ENCODE measurements around the gene PDXK.

DNA sequence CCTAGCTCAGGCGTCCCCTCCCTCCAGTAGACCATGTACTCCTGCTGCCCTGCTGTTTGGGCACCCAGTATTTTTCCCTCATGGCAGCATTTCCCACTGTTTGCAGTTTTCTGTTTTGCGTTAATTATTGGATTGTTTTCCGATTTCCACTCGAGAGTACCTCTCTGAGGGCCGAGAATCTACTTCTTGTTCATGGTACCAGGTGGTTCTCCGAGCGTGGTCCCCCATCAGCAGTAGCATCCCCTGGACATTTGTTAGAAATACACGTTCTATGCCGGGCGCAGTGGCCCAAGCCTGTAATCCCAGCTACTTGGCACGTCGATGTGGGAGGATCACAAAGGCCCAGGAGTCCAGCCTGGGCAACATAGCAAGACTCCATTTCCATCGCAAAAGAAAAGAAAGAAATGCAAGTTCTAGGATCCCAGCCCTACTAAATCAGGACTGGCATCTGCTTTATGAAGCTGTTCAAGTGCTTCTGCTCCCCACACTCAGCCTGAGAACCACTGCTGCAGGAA is 71.1 kb downstream of the PDXK start:
- TF ChIP-seq POLR2A (IDR thresholded peaks at IDR 0.05): no peak
- TF ChIP-seq, protein P1, sequence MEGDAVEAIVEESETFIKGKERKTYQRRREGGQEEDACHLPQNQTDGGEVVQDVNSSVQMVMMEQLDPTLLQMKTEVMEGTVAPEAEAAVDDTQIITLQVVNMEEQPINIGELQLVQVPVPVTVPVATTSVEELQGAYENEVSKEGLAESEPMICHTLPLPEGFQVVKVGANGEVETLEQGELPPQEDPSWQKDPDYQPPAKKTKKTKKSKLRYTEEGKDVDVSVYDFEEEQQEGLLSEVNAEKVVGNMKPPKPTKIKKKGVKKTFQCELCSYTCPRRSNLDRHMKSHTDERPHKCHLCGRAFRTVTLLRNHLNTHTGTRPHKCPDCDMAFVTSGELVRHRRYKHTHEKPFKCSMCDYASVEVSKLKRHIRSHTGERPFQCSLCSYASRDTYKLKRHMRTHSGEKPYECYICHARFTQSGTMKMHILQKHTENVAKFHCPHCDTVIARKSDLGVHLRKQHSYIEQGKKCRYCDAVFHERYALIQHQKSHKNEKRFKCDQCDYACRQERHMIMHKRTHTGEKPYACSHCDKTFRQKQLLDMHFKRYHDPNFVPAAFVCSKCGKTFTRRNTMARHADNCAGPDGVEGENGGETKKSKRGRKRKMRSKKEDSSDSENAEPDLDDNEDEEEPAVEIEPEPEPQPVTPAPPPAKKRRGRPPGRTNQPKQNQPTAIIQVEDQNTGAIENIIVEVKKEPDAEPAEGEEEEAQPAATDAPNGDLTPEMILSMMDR (IDR thresholded peaks at IDR 0.05): no peak
